Neural crest cell (in vitro differentiated cells): Measurements from ENCODE around the gene FOLR3. TPM values are rescaled to one million over a fixed set of nuclear protein-coding genes. Genes with fewer than 3 reads are reported as not detected.
A peak's percentile ranks its signal among the peaks of the same experiment; 100 is the strongest.

Experiments used
- DNase-seq: peaks from one replicate; pipeline ENCODE4 v3.0.0; 2021; ENCODE audit warnings: low read depth, mixed read lengths, low spot score
- H3K27ac Mint-ChIP-seq: one replicate; pipeline ENCODE4 v1.8.0; 2021; ENCODE audit warnings: mild to moderate bottlenecking, mixed read lengths; ENCODE audit not compliant: unreplicated experiment
- H3K27me3 Mint-ChIP-seq: 2 replicates; pipeline ENCODE4 v1.8.0; 2021; ENCODE audit warnings: low read depth, mild to moderate bottlenecking, mixed read lengths
- H3K36me3 Mint-ChIP-seq: 2 replicates; pipeline ENCODE4 v1.8.0; 2021; ENCODE audit warnings: low read depth, mild to moderate bottlenecking, mixed read lengths
- H3K4me1 Mint-ChIP-seq: 2 replicates; pipeline ENCODE4 v1.8.0; 2021; ENCODE audit warnings: mixed read lengths
- H3K4me3 Mint-ChIP-seq: one replicate; pipeline ENCODE4 v1.8.0; 2021; ENCODE audit warnings: mild to moderate bottlenecking, mixed read lengths
- H3K9me3 Mint-ChIP-seq: 2 replicates; pipeline ENCODE4 v1.8.0; 2021; ENCODE audit warnings: mixed read lengths
- CTCF ChIP-seq: fragments of 200-600 bp; sonication (generic); conservative IDR thresholded peaks from 2 replicates; pipeline ENCODE4 v1.5.0; 2021; ENCODE audit warnings: antibody characterized with exemption, mild to moderate bottlenecking
- total RNA-seq: library from RNA; stranded (reverse); gene quantifications from 2 replicates; pipeline ENCODE4 v1.2.1, GENCODE V29; 2021

FOLR3 gene
- total RNA-seq, 1 donor from 2014 or later, result not detected

- peaks cover 25% of the 10 kb centered on the region for H3K4me1 Mint-ChIP-seq
- H3K9me3 Mint-ChIP-seq, result peaks cover 5% of the 10 kb centered on the region
- no peak overlapping the region for H3K4me3 Mint-ChIP-seq
- no peak overlapping the region for H3K27ac Mint-ChIP-seq
- H3K27me3 Mint-ChIP-seq, result peaks cover 38% of the 10 kb centered on the region
- no peak for DNase-seq
- no peak for TF ChIP-seq CTCF
- H3K36me3 Mint-ChIP-seq, result no peaks in the 10 kb centered on the region
Observed at GRCh38 chr11:72116019-72116755, 19.3 kb upstream of the FOLR3 start.

DNA sequence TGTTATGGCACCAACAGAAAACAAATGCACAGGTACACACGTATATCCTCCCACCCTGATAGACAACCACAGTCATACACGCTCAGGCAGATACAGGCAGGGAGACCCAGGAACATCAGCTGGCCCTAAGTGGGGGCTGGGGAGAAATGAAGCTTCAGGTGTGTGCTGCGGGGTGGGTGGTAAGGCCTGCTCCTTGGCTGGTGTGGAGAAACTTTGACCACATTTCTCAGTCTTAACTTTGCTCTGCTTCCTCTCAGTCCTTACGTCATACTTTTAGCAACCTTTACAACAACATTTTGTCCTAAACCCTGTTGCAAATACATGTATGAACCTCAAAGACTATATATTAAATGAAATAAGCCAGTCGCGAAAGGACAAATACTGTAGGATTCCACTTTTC is 16.3 kb upstream of the FOLR3 start:
- peak overlapping the region; percentile 64 for H3K27ac Mint-ChIP-seq
- DNase-seq, result no peak

GRCh38 chr11:72120930-72121329 is 14.6 kb upstream of the FOLR3 start:
- Mint-ChIP-seq H3K4me1 (no peaks in the 10 kb centered on the region), H3K9me3 (peaks cover 7% of the 10 kb centered on the region), H3K27me3 (peaks cover 34% of the 10 kb centered on the region), H3K4me3 (no peak overlapping the region), H3K27ac (no peak overlapping the region), H3K36me3 (no peaks in the 10 kb centered on the region)
- no peak for DNase-seq
- TF ChIP-seq CTCF, result no peak

More for the DNA sequence above, 16.3 kb upstream of the FOLR3 start:
- Mint-ChIP-seq H3K27me3 (peaks cover 43% of the 10 kb centered on the region), H3K4me3 (no peak overlapping the region), H3K36me3 (no peaks in the 10 kb centered on the region), H3K9me3 (peaks cover 2% of the 10 kb centered on the region), H3K4me1 (no peaks in the 10 kb centered on the region)
- no peak for TF ChIP-seq CTCF

DNA sequence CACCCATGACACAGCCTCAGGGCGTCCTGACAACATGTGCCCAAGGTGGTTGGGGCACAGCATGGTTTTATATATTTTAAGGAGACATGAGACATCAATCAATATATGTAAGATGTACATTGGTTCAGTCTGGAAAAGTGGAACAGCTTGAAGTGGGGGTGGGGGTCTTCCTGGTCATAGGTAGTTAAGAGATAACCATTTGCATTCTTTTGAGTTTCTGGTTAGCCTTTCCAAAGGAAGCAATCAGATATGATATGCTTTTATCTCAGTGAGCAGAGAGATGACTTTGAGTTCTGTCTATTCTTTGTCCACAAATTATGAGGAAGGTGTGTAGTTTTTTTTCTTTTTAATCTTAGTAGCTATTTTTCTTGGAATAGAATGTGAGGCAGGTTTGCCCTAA is 12.9 kb upstream of the FOLR3 start:
- no peak overlapping the region for H3K27ac Mint-ChIP-seq
- peaks cover 26% of the 10 kb centered on the region for H3K27me3 Mint-ChIP-seq

GRCh38 chr11:72123117-72123653 is 12.3 kb upstream of the FOLR3 start:
- H3K36me3 Mint-ChIP-seq, result no peaks in the 10 kb centered on the region
- no peak for TF ChIP-seq CTCF
- DNase-seq, result no peak
- H3K4me1 Mint-ChIP-seq, result no peaks in the 10 kb centered on the region
- H3K27me3 Mint-ChIP-seq, result peaks cover 24% of the 10 kb centered on the region
- H3K4me3 Mint-ChIP-seq, result no peak overlapping the region
- H3K9me3 Mint-ChIP-seq, result peaks cover 12% of the 10 kb centered on the region
- no peak overlapping the region for H3K27ac Mint-ChIP-seq

More for the DNA sequence above, 12.9 kb upstream of the FOLR3 start:
- no peak for TF ChIP-seq CTCF
- Mint-ChIP-seq H3K36me3 (no peaks in the 10 kb centered on the region), H3K4me3 (no peak overlapping the region), H3K9me3 (peaks cover 9% of the 10 kb centered on the region), H3K4me1 (no peaks in the 10 kb centered on the region)
- DNase-seq, result no peak
